H1 (cell line): ENCODE data around the gene GRAMD1B. TPM values are rescaled to one million over a fixed set of nuclear protein-coding genes. Genes with fewer than 3 reads are reported as not detected.

Source experiments
- CTCF ChIA-PET: fragments of 300-600 bp; sonication (Branson Sonifier 250); formaldehyde crosslinking; loops from one replicate; lab custom pipeline; 2021; ENCODE audit not compliant: partially characterized antibody; lab: Charles Lee
- POLR2A ChIA-PET: fragments of 300-600 bp; sonication (Branson Sonifier 250); formaldehyde crosslinking; loops from one replicate; lab custom pipeline; 2021; ENCODE audit warnings: inconsistent platforms; ENCODE audit not compliant: partially characterized antibody; lab: Charles Lee
- DNase-seq, 2 experiments: peaks; one replicate each; pipeline versions ENCODE4 v3.0.0 to v3.0.0-alpha.2; 2010 to 2022; ENCODE audit warnings: low spot score in 2 of 2, low read depth in 1 of 2, mixed read lengths in 1 of 2
- FAIRE-seq: peaks from 2 replicates; lab custom pipeline; 2011; peaks lifted over from hg19 to GRCh38; lab: Jason Lieb, UNC
- H2AFZ ChIP-seq: 2 replicates; pipeline ENCODE4 v1.8.1; 2012; ENCODE audit warnings: low read length, inconsistent platforms
- H2AK5ac ChIP-seq: 2 replicates; pipeline ENCODE4 v1.6.1; 2013; ENCODE audit warnings: low read depth, low read length
- H2BK120ac ChIP-seq: replicated peaks from 2 replicates; pipeline ENCODE3; 2013; ENCODE audit warnings: low read depth, low read length, inconsistent platforms
- H2BK12ac ChIP-seq: 2 replicates; pipeline ENCODE4 v1.6.1; 2013; ENCODE audit warnings: low read depth, low read length
- H2BK15ac ChIP-seq: 2 replicates; pipeline ENCODE4 v1.6.1; 2013; ENCODE audit warnings: low read length
- H2BK20ac ChIP-seq: 2 replicates; pipeline ENCODE4 v1.6.1; 2013; ENCODE audit warnings: low read length
- H2BK5ac ChIP-seq: 2 replicates; pipeline ENCODE4 v1.6.1; 2013; ENCODE audit warnings: low read depth, low read length
- H3K14ac ChIP-seq: 2 replicates; pipeline ENCODE4 v1.6.1; 2013; ENCODE audit warnings: inconsistent platforms; ENCODE audit not compliant: insufficient read length
- H3K18ac ChIP-seq: 2 replicates; pipeline ENCODE4 v1.6.1; 2013; ENCODE audit warnings: low read length; ENCODE audit errors: extremely low read depth
- H3K23ac ChIP-seq: 2 replicates; pipeline ENCODE4 v1.6.1; 2013; ENCODE audit warnings: inconsistent platforms; ENCODE audit not compliant: insufficient read length
- H3K23me2 ChIP-seq: 2 replicates; pipeline ENCODE4 v1.6.1; 2013; ENCODE audit warnings: low read depth, low read length
- H3K27ac ChIP-seq: 2 replicates; pipeline ENCODE4 v1.6.1; 2011; ENCODE audit warnings: low read depth, low read length, inconsistent platforms
- H3K27me3 ChIP-seq, 4 experiments: replicated peaks in 1 of 4; 1 replicate in 1 of 4; 2 replicates in 3 of 4; pipeline versions ENCODE4 v1.6.1 to v1.8.1; 2011 to 2013; ENCODE audit warnings: low read length in 3 of 4, mild to moderate bottlenecking in 3 of 4, inconsistent platforms in 2 of 4, mixed read lengths in 2 of 4, moderate library complexity in 1 of 4; ENCODE audit not compliant: control insufficient read depth in 3 of 4, insufficient read depth in 3 of 4; ENCODE audit errors: extremely low read depth in 1 of 4
- H3K36me3 ChIP-seq, 4 experiments: 2 replicates each; pipeline versions ENCODE4 v1.6.1 to v1.8.1; 2011 to 2013; ENCODE audit warnings: mild to moderate bottlenecking in 4 of 4, low read length in 3 of 4, moderate library complexity in 2 of 4, control low read depth in 1 of 4, inconsistent platforms in 1 of 4; ENCODE audit not compliant: insufficient read depth in 4 of 4, control insufficient read depth in 2 of 4
- H3K4ac ChIP-seq: replicated peaks from 2 replicates; pipeline ENCODE3; 2013; ENCODE audit warnings: low read length, low read depth, mixed read lengths, inconsistent platforms; ENCODE audit not compliant: insufficient read length
- H3K4me1 ChIP-seq, 4 experiments: replicated peaks in 1 of 4; 1 replicate in 1 of 4; 2 replicates in 3 of 4; pipeline versions ENCODE4 v1.6.1 to v1.8.1; 2011 to 2013; ENCODE audit warnings: low read length in 3 of 4, inconsistent platforms in 2 of 4, mixed read lengths in 1 of 4; ENCODE audit not compliant: insufficient read depth in 4 of 4, control insufficient read depth in 3 of 4
- H3K4me2 ChIP-seq, 2 experiments: 2 replicates each; pipeline versions ENCODE4 v1.6.1 to v1.8.1; 2011 to 2013; ENCODE audit warnings: low read depth in 2 of 2, low read length in 2 of 2, control low read depth in 1 of 2, inconsistent platforms in 1 of 2, mild to moderate bottlenecking in 1 of 2; ENCODE audit not compliant: insufficient read depth in 1 of 2
- H3K4me3 ChIP-seq, 4 experiments: fragments of 200-600, 300-600 bp in 1 of 4; sonication (generic), shearing (Covaris generic), sonication (Bioruptor Twin) in 1 of 4; 2 replicates each; pipeline versions ENCODE4 v1.5.1 to v1.8.1; 2011 to 2016; ENCODE audit warnings: low read length in 4 of 4, low read depth in 3 of 4, control low read depth in 2 of 4, inconsistent platforms in 2 of 4, mild to moderate bottlenecking in 2 of 4, mixed read lengths in 1 of 4, moderate library complexity in 1 of 4; ENCODE audit not compliant: insufficient read depth in 2 of 4; ENCODE audit errors: extremely low read depth in 1 of 4
- H3K56ac ChIP-seq: replicated peaks from 2 replicates; pipeline ENCODE3; 2013; ENCODE audit warnings: low read depth, mild to moderate bottlenecking, mixed read lengths, low read length, inconsistent platforms; ENCODE audit not compliant: insufficient read length
- H3K79me1 ChIP-seq: 2 replicates; pipeline ENCODE4 v1.6.1; 2013; ENCODE audit warnings: low read depth, low read length, control low read depth
- H3K79me2 ChIP-seq, 2 experiments: 2 replicates each; pipeline versions ENCODE4 v1.6.1 to v1.8.1; 2012 to 2013; ENCODE audit warnings: low read length in 2 of 2, mild to moderate bottlenecking in 2 of 2, inconsistent platforms in 1 of 2; ENCODE audit not compliant: insufficient read depth in 2 of 2, control insufficient read depth in 1 of 2
- H3K9ac ChIP-seq, 4 experiments: replicated peaks in 1 of 4; 1 replicate in 1 of 4; 2 replicates in 3 of 4; pipeline versions ENCODE4 v1.6.1 to v1.8.1; 2011 to 2013; ENCODE audit warnings: low read depth in 3 of 4, low read length in 3 of 4, control low read depth in 2 of 4, mild to moderate bottlenecking in 2 of 4, moderate library complexity in 2 of 4, inconsistent platforms in 1 of 4; ENCODE audit errors: extremely low read depth in 1 of 4
- H3K9me3 ChIP-seq, 2 experiments: 2 replicates each; pipeline versions ENCODE4 v1.6.1 to v1.8.1; 2012 to 2013; ENCODE audit warnings: mild to moderate bottlenecking in 2 of 2, moderate library complexity in 2 of 2, control low read depth in 1 of 2, inconsistent platforms in 1 of 2, low read depth in 1 of 2, low read length in 1 of 2, mixed read lengths in 1 of 2; ENCODE audit not compliant: insufficient read depth in 2 of 2
- H4K20me1 ChIP-seq, 2 experiments: replicated peaks in 1 of 2; 2 replicates each; pipeline versions ENCODE3 to v1.8.1; 2011 to 2013; ENCODE audit warnings: inconsistent platforms in 2 of 2, low read length in 2 of 2, mild to moderate bottlenecking in 1 of 2; ENCODE audit not compliant: insufficient read depth in 2 of 2, control insufficient read depth in 1 of 2
- H4K5ac ChIP-seq: 2 replicates; pipeline ENCODE4 v1.6.1; 2013; ENCODE audit warnings: low read length, low read depth, mixed read lengths, inconsistent platforms; ENCODE audit not compliant: insufficient read length
- H4K8ac ChIP-seq: 2 replicates; pipeline ENCODE4 v1.8.0; 2013; ENCODE audit warnings: mild to moderate bottlenecking, moderate library complexity, low read length, inconsistent platforms; ENCODE audit not compliant: insufficient read depth; ENCODE audit errors: extremely low read depth
- H4K91ac ChIP-seq: replicated peaks from 2 replicates; pipeline ENCODE3; 2013; ENCODE audit warnings: low read length, mixed read lengths, inconsistent platforms; ENCODE audit not compliant: insufficient read length
- BCL11A ChIP-seq, 2 experiments: IDR thresholded peaks; one replicate each; pipeline ENCODE4 v1.6.1; 2011; ENCODE audit warnings: low read depth in 2 of 2, low read length in 2 of 2, mild to moderate bottlenecking in 2 of 2
- CBX5 ChIP-seq: fragments of 300-800, 300-1000 bp; sonication (generic); IDR thresholded peaks from 2 replicates; pipeline ENCODE4 v1.7.1; 2016; ENCODE audit warnings: antibody characterized with exemption, low read length, low read depth
- HDAC2 ChIP-seq, 2 experiments: fragments of 300-600 bp in 1 of 2; sonication (generic) in 1 of 2; IDR thresholded peaks; 2 replicates each; pipeline ENCODE4 v1.6.1; 2011 to 2012; ENCODE audit warnings: low read depth in 2 of 2, low read length in 2 of 2, mild to moderate bottlenecking in 2 of 2, moderate library complexity in 2 of 2, borderline replicate concordance in 1 of 2, inconsistent platforms in 1 of 2
- KDM1A ChIP-seq: fragments of 200-600, 300-600 bp; sonication (generic); IDR thresholded peaks from 2 replicates; pipeline ENCODE4 v1.7.1; 2016; ENCODE audit warnings: mild to moderate bottlenecking, low read length, borderline replicate concordance
- KDM4A ChIP-seq: IDR thresholded peaks from one replicate; pipeline ENCODE4 v1.7.1; 2012; ENCODE audit warnings: low read depth, mild to moderate bottlenecking, moderate library complexity, low read length, inconsistent platforms; ENCODE audit not compliant: severe bottlenecking
- NANOG ChIP-seq: IDR thresholded peaks from 2 replicates; pipeline ENCODE4 v1.6.1; 2011; ENCODE audit warnings: low read length, low read depth, mild to moderate bottlenecking, inconsistent platforms; ENCODE audit not compliant: insufficient read depth, poor library complexity, severe bottlenecking
- RAD21 ChIP-seq, 2 experiments: IDR thresholded peaks in 1 of 2; conservative IDR thresholded peaks in 1 of 2; 2 replicates each; pipeline ENCODE4 v1.6.1; 2011; ENCODE audit warnings: low read depth in 2 of 2, low read length in 2 of 2, improper control_type of control experiment in 1 of 2, inconsistent platforms in 1 of 2, mild to moderate bottlenecking in 1 of 2, moderate library complexity in 1 of 2
- SIRT6 ChIP-seq: IDR thresholded peaks from one replicate; pipeline ENCODE4 v1.7.1; 2012; ENCODE audit warnings: low read length, inconsistent platforms
- WGBS, 2 experiments: shearing (Covaris generic) in 1 of 2; methylation state at CpG; one replicate each; pipeline versions ENCODE4 v1.1.6 to v1.1.7; 2013 to 2015; ENCODE audit warnings: low lambda C conversion rate in 2 of 2, mixed read lengths in 2 of 2, inconsistent platforms in 1 of 2, low coverage in 1 of 2, missing lambda C conversion rate in 1 of 2; ENCODE audit not compliant: insufficient replicate concordance in 2 of 2, insufficient coverage in 1 of 2, insufficient read length in 1 of 2; ENCODE audit errors: extremely low coverage in 1 of 2, missing lambda C conversion rate in 1 of 2; 5-methylcytosine and 5-hydroxymethylcytosine counted together
- polyA plus RNA-seq, 7 experiments: library from polyadenylated mRNA; depleted of rRNA in 3 of 7; stranded (reverse) in 5 of 7; unstranded in 2 of 7; fragments of >200 nt in 5 of 7; fragments of 200-250 nt in 2 of 7; gene quantifications; 1 replicate in 5 of 7; 2 replicates in 1 of 7; 4 replicates in 1 of 7; pipeline versions ENCODE4 v1.2.1 to v1.2.3, GENCODE V29; 2011 to 2013; ENCODE audit warnings: missing spikeins in 2 of 7, mixed read lengths in 2 of 7
- total RNA-seq: library from RNA; stranded (reverse); fragmentation: NEBNext Ultra II Directional; extraction: Animal tissue kit (Norgen Biotek cat#: 25700); gene quantifications from 2 replicates; pipeline ENCODE4 v1.2.1, GENCODE V29; 2021

GRAMD1B gene
- total and polyA plus RNA-seq, 2 of the 8 experiments (the other 6 are each of a cell fraction or from before 2014, with no cell fraction given), result 10.1 to 21.2 TPM

DNA sequence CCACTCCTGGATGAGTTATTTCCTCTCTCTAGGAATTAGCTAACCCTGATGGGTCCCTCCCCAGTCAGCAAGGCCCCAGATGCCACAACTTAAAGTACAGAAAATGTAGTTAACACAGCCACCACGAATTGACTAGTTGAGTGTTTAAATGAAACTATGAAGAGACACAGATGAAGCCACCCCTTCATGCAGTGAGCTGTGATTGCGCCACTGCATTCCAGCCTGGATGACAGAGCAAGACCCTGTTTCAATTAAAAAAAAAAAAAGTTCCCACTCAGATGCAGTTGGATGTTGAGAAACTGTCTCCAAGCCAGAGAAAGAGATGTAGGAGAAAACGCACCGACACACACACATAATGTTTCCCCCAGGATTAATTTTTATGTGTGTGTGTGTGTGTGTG is 171.1 kb downstream of the GRAMD1B start:
- H4K20me1 ChIP-seq, result no peaks in the 10 kb centered on the region
- no peak overlapping the region for H2AFZ ChIP-seq
- H3K4me1 ChIP-seq, result no peaks in the 10 kb centered on the region; a peak in 1 of 7 replicates
- no peak overlapping the region for H2BK15ac ChIP-seq
- no peak overlapping the region for H3K23ac ChIP-seq
- TF ChIP-seq SIRT6 (no peak), RAD21 (IDR thresholded peaks at IDR 0.05 in 1 of 2, conservative IDR thresholded peaks at IDR 0.05 in 1 of 2; ENCODE audit: low read depth in 2 of 2, low read length in 2 of 2) (no peak), NANOG (no peak), KDM1A (no peak), HDAC2 (IDR thresholded peaks at IDR 0.05; ENCODE audit: borderline replicate concordance in 1 of 2, low read depth in 2 of 2, low read length in 2 of 2) (no peak), BCL11A (IDR thresholded peaks at IDR 0.05; ENCODE audit: low read depth in 2 of 2, low read length in 2 of 2) (no peak), KDM4A (no peak), CBX5 (no peak)
- TF ChIP-seq, all 59 proteins: peak for 0
- Histone ChIP-seq H2AK5ac (no peak overlapping the region), H3K79me2 (no peaks in the 10 kb centered on the region), H4K5ac (no peak overlapping the region), H2BK12ac (no peak overlapping the region), H4K91ac (no peak overlapping the region), H3K36me3 (peaks cover 3 to 22% (median 5%) of the 10 kb centered on the region in 4 experiments; a peak in 5 of 8 replicates), H4K8ac (no peak overlapping the region), H3K79me1 (no peaks in the 10 kb centered on the region), H2BK5ac (no peak overlapping the region), H3K27ac (no peak overlapping the region), H3K4ac (no peak overlapping the region), H2BK20ac (no peak overlapping the region), H3K23me2 (no peaks in the 10 kb centered on the region), H3K14ac (no peak overlapping the region), H3K4me3 (no peak overlapping the region), H3K4me2 (no peak overlapping the region), H3K18ac (no peak overlapping the region), H3K56ac (no peak overlapping the region), H3K27me3 (no peaks in the 10 kb centered on the region), H3K9me3 (no peaks in the 10 kb centered on the region), H2BK120ac (no peak overlapping the region), H3K9ac (no peak overlapping the region)
- no peak for FAIRE-seq
- ChIA-PET CTCF (interaction anchor here (0.6 to 0.8 kb wide), 4 partner anchors 11 to 1074 kb away, joined by 3 read pairs; no protein-coding TSS in a partner anchor), POLR2A (no interaction called here)
- WGBS, 2 experiments, result 95% methylated on average over 4 of the region's 4 CpGs; no CpG with 5 or more reads in 1 of the 2 experiments
- no peak for DNase-seq
